NCI-H2171 treated with DMSO at 0.1 percent for 48 hours (cell line): ENCODE results near the gene KLHL1.

ENCODE experiments used
- DNase-seq: peaks from one replicate; lab custom pipeline; 2025; lab: John Stamatoyannopoulos, UW

Gene KLHL1

DNA sequence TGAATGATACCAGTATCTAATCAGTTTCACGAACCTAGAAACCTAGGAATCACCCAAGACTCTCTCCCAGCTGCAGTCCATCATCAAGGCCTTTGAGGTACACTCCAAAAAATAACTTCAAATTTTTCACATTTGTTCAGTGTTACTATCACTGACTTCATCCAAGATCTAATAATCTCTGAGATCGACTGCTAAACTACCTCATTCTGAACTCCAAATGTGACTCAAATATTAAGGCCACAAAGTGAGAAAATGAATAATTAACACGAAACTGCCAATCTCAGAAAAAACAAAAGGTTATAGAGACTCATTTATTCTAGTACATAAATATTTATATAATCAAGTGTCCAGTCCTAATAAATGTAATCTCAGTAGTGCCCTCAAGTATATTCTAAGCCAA, 430.9 kb downstream of the KLHL1 start:
- no peak for DNase-seq

DNA sequence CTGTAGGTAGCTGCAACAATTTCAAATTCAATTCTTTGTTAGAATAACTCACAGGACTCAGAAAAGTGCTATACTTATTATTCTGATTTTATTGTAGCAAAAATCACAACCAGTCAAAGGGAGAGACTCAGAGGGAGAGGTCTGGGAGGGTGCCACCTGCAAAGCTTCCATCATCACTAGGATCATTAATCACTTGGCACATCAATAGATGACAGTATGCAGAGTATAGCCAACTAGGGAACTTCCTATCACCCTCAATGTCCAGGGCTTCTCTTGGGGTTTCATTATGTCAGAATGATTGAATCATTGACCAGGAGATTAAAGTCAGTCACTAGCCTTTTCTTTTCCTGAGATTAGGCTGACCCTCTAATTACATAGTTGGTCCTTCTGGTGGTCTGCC, 432.0 kb downstream of the KLHL1 start:
- no peak for DNase-seq

DNA sequence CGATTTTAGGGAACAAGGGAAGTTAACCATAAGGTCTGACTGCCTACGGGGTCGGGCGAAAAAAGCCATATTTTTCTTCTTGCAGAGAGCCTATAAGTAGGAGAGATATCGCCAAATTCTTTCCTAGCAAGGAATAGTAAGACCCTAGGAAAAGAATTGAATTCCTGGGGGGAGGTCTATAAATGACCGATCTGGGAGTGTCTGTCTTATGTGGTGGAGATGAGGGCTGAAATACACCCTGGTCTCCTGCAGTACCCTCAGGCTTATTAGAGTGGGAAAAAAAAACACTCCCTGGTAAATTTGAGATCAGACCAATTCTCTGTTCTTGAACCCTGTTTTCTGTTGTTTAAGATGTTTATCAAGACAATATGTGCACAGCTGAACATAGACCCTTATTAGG, 448.1 kb downstream of the KLHL1 start:
- DNase-seq = no peak

DNA sequence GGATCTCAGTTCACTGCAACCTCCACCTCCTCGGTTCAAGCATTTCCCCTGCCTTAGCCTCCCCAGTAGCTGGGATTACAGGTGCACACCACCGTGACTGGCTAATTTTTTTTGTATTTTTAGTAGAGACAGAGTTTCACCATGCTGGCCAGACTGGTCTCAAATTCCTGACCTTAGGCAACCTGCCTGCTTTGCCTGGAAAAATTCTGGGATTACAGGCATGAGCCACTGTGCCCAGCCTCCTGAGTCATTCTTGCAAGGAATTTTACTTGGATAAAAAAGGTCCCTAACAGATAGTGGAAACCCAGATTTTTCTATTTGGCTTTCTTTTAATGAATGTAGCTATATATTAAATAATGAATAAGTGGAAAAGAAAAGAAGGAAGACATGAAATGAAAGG, 450.6 kb downstream of the KLHL1 start:
- DNase-seq = no peak

DNA sequence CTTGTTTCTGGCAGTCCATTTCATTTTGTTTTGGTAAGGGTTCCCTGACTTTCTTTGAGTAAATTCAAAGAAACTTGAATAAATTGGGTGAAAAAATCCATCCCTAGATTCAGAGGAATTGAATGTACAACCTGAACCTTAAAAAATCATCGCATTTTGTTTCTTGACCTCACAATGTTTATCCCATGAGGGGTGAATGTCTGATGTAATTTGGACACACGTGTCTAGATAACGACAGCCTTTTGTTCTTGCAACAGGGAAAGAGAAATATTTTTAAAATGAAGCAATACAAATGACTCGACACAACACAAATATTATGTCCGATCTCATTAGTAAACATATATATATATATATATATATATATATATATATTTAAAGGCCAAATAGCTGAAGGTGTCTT, 453.9 kb downstream of the KLHL1 start:
- DNase-seq = no peak
